Measurements from ENCODE around the gene PTTG2. TPM values are rescaled to one million over a fixed set of nuclear protein-coding genes. Genes with fewer than 3 reads are reported as not detected.

PTTG2 gene
- total and polyA plus RNA-seq, 2 of the 4 experiments (the other 2 are of a cell fraction), result not detected

- DNase-seq (no peak), ATAC-seq (ENCODE audit: low read depth) (no peak)
- Histone ChIP-seq H3K36me3 (ENCODE audit: control insufficient read depth, insufficient read depth, low read length) (no peaks in the 10 kb centered on the region), H3K56ac (ENCODE audit: extremely low read depth, insufficient read depth, low read length) (no peak overlapping the region), H3K4me3 (ENCODE audit: insufficient read depth, low read depth, low read length) (no peak overlapping the region), H2BK15ac (ENCODE audit: low read depth, low read length) (no peak overlapping the region), H3K79me1 (ENCODE audit: low read depth in 1 of 2, low read length in 2 of 2) (no peaks in the 10 kb centered on the region), H2BK5ac (ENCODE audit: low read depth, low read length, poor library complexity, severe bottlenecking) (no peak overlapping the region), H3K14ac (replicated peaks; ENCODE audit: low read depth, low read length) (no peak overlapping the region), H3K18ac (ENCODE audit: low read depth, low read length) (no peak overlapping the region), H3K27me3 (ENCODE audit: control insufficient read depth, insufficient read depth, low read length) (peaks cover 11% of the 10 kb centered on the region), H3K4me1 (ENCODE audit: control insufficient read depth, insufficient read depth, low read length) (no peaks in the 10 kb centered on the region; the same call in 1 of the 2 replicates), H2AFZ (replicated peaks; ENCODE audit: low read length, poor library complexity) (no peak overlapping the region), H3K9me3 (ENCODE audit: control insufficient read depth, insufficient read depth, low read length) (no peaks in the 10 kb centered on the region), H3K4me2 (ENCODE audit: low read depth, low read length) (no peak overlapping the region), H3K23ac (ENCODE audit: low read depth, low read length) (no peak overlapping the region), H4K5ac (ENCODE audit: low read depth, low read length) (no peak overlapping the region), H2AK5ac (ENCODE audit: low read depth, low read length) (no peak overlapping the region), H4K91ac (ENCODE audit: insufficient read depth, low read depth, low read length) (no peak overlapping the region), H4K20me1 (ENCODE audit: insufficient read depth, low read length) (no peaks in the 10 kb centered on the region), H2AK9ac (replicated peaks; ENCODE audit: low read depth, low read length, poor library complexity) (no peak overlapping the region), H2BK20ac (ENCODE audit: low read depth, low read length) (no peak overlapping the region), H3K4ac (ENCODE audit: low read depth, low read length) (no peak overlapping the region), H3K27ac (ENCODE audit: insufficient read depth, low read length) (no peak overlapping the region), H3K9me1 (ENCODE audit: insufficient read depth, low read length) (no peaks in the 10 kb centered on the region), H4K8ac (ENCODE audit: low read depth in 2 of 2, low read length in 2 of 2) (no peak overlapping the region), H2BK120ac (ENCODE audit: low read depth, low read length) (no peak overlapping the region), H3K9ac (ENCODE audit: low read depth, low read length) (no peak overlapping the region)
- intact Hi-C loops (cut with micrococcal nuclease) (no loop called here), dilution Hi-C loops (cut with HindIII; ENCODE audit: low sequenced_read_pairs, unreplicated experiment) (no loop called here), in situ Hi-C loops (cut with MboI; ENCODE audit: low sequenced_read_pairs) (no loop called here)
- ChIA-PET CTCF (no interaction called here), POLR2A (ENCODE audit: unreplicated experiment) (no interaction called here)
- TF ChIP-seq MXI1 (IDR thresholded peaks at IDR 0.05; ENCODE audit: borderline replicate concordance, low read depth, low read length), result no peak
- no peak for TF ChIP-seq BHLHE40 (IDR thresholded peaks at IDR 0.05; ENCODE audit: low read depth, low read length)
- no peak for TF ChIP-seq NFE2L2 (IDR thresholded peaks at IDR 0.05; ENCODE audit: low read depth, low read length)
- no peak for TF ChIP-seq MAZ (IDR thresholded peaks at IDR 0.05; ENCODE audit: borderline replicate concordance, low read depth, low read length)
- TF ChIP-seq USF2 (IDR thresholded peaks at IDR 0.05; ENCODE audit: low read depth, low read length), result no peak
- TF ChIP-seq CHD1 (IDR thresholded peaks at IDR 0.05; ENCODE audit: low read depth, low read length), result no peak
- no peak for TF ChIP-seq RAD21 (IDR thresholded peaks at IDR 0.05; ENCODE audit: low read length)
- no peak for TF ChIP-seq RFX5 (IDR thresholded peaks at IDR 0.05; ENCODE audit: low read depth, low read length)
- no peak for TF ChIP-seq MAFK (IDR thresholded peaks at IDR 0.05; ENCODE audit: low read depth, low read length)
- TF ChIP-seq CEBPB (IDR thresholded peaks at IDR 0.05; ENCODE audit: low read depth, low read length), result no peak
- TF ChIP-seq RCOR1 (IDR thresholded peaks at IDR 0.05; ENCODE audit: insufficient replicate concordance, low read length), result no peak
- no peak for TF ChIP-seq CTCF (conservative IDR thresholded peaks at IDR 0.05; ENCODE audit: low read depth, low read length)
- no peak for TF ChIP-seq POLR2A (IDR thresholded peaks at IDR 0.05; ENCODE audit: low read depth, low read length)
- no peak for TF ChIP-seq SMC3 (IDR thresholded peaks at IDR 0.05; ENCODE audit: low read depth, low read length)
- no peak for TF ChIP-seq FOS (IDR thresholded peaks at IDR 0.05; ENCODE audit: low read depth, low read length)
- no peak for TF ChIP-seq ELK1 (IDR thresholded peaks at IDR 0.05; ENCODE audit: borderline replicate concordance, low read depth, low read length)
- WGBS, 2 experiments (ENCODE audit: extremely low coverage in 2 of 2, insufficient read length in 1 of 2), result no CpG with 5 or more reads among the region's 3 CpGs
- no TSS peak for BruUV-seq (replicated peaks)
These were observed 5.8 kb downstream of the PTTG2 start for GRCh38 chr4:37966044-37966443.
